HG02943 (cell line): ENCODE measurements around the gene NPFF.
A peak's percentile ranks its signal among the peaks of the same experiment; 100 is the strongest.

Experiments used
- ATAC-seq: cut with Tn5 transposase; IDR thresholded peaks from one replicate; pipeline ENCODE4 v1.9.1; 2021; ENCODE audit warnings: mild to moderate bottlenecking, low read depth, moderate library complexity; ENCODE audit not compliant: unreplicated experiment

NPFF gene

GRCh38 chr12:53514628-53515290 lies 7.5 kb upstream of the NPFF start:
- ATAC-seq, result no peak

- no peak for ATAC-seq
These were observed 6.6 kb upstream of the NPFF start for GRCh38 chr12:53513712-53514410.

DNA sequence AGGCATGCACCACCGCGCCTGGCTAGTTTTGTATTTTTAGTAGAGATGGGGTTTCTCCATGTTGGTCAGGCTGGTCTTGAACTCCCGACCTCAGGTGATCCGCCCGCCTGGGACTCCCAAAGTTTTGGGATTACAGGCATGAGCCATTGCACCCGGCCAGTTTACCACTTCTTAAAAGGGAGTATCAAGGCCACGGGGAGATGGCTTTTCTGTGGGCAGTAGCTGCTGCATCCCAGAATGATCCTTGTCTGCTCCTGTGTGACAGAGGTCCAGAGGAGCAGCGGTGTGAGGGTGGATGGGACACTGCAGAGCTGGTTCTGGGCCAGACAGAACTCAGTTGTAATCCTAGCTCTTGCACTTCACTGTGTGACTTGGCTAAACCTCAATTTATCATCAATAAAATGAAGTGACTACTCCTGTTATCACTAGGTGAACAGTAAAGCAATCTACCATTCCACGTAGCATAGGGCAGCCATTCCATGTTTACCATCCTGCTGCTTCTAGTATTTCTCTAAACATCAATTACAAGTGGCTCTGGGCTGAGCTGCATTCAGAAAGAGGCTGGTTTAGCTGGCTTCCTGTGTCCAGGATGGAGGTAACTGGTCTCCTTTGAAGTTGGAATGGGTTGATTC lies 3.0 kb upstream of the NPFF start:
- no peak for ATAC-seq

GRCh38 chr12:53508534-53509170 lies 1.4 kb upstream of the NPFF start:
- peak; percentile 68 for ATAC-seq

DNA sequence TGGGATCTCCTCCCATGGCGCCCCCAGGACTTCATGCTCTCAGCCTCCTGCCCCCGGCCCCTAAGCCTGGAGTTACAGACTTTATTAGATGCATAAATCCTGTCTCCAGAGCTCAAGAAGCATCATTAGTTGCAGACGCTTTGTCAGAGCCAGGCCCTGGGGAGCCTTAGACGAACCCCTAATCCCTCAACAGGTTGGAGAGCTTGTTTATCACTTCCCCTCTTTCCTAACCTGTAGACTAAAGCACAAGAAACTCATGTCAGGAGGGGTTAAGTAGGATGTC lies 260 bp upstream of the NPFF start:
- no peak for ATAC-seq

DNA sequence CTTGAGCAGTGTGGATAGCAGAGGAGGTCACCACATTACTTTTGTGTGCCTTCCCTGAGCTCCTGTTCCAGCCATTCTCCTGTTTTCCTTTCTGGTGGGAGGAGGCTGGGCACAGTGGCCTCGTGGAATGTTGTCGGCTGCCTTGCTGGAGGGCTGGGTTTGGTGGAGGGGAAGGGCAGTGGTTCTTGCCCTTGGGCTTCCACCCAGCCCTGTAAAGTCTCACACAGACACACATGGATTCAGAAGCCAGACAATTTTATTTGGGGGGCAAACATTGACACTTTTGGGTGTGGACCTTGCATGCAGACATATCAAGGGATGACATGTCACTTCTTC lies 866 bp downstream of the NPFF start:
- ATAC-seq, result no peak

- no peak for ATAC-seq
These were observed 1.5 kb downstream of the NPFF start for GRCh38 chr12:53505555-53506449.

DNA sequence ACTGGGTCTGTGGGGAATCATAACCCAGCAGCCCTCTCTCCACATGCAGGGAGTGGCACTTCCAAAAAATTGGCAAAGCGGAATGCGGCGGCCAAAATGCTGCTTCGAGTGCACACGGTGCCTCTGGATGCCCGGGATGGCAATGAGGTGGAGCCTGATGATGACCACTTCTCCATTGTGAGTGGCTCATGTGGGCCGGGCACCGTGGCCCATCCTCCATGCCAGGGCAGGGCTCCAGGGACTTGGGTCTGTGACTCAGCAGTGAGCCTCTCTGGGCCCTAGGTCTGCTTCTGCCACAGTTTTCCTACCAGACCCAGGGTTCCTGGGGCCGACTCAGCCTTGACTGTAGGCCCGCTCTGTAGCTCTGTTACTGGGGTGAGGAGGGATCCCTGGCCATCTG lies 2.2 kb downstream of the NPFF start:
- no peak for ATAC-seq

DNA sequence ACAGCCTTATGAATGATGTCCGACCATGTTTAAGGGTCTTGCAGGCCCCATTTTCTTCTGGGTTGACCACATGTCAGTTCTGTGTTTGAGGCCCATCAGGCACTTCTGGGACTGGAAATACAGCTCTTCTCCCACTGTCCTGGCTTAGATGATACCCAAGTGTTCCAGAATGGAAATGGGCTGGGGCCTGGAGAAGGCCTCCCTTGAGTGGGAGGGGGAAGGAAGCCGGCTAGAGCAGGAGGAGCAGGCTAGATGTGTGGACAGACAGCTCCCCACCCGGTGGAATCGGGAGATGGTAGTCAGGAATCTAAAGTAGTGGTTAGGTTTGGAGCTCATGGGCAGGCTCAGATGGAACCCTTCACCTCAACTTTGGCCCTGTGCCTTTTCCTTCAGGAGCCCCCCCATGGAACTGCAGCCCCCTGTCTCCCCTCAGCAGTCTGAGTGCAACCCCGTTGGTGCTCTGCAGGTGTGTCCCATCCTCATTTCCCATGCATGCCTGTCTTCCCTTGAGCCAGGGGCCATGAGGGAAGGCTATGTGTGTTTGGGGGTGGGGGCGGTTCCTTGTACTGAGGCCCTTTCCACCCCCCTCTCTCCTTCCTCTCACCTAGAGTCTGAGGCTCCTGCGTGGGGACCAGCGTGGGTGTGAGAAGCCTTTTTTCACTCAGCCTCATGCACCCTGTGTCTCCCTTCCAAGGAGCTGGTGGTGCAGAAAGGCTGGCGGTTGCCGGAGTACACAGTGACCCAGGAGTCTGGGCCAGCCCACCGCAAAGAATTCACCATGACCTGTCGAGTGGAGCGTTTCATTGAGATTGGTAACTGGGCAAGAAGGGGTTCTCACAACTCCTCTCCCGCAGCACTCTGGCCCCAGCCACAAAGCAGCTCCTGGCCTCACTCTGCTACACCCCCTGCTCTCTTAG lies 3.0 kb downstream of the NPFF start:
- ATAC-seq, result no peak

GRCh38 chr12:53502983-53503728 lies 4.1 kb downstream of the NPFF start:
- no peak for ATAC-seq

DNA sequence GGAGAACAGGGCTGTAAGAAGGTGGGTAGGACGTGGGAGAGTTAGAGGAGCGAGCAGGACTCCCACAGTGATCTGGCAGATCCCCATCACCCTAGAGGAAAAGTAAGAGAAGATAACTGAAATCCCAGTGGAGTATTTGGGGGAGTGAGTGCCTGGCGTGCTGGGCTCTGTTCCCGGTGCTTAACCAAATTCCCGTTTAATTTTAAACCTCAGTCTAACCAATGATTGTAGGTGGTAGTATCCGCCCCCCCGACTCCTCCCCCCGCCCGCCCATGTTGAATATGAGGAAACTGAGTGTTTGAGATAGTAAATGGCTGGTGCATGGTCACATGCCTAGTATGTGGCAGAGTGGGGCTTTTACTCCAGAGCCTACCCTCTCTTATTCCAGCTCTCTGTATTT lies 5.0 kb downstream of the NPFF start:
- ATAC-seq, result no peak

DNA sequence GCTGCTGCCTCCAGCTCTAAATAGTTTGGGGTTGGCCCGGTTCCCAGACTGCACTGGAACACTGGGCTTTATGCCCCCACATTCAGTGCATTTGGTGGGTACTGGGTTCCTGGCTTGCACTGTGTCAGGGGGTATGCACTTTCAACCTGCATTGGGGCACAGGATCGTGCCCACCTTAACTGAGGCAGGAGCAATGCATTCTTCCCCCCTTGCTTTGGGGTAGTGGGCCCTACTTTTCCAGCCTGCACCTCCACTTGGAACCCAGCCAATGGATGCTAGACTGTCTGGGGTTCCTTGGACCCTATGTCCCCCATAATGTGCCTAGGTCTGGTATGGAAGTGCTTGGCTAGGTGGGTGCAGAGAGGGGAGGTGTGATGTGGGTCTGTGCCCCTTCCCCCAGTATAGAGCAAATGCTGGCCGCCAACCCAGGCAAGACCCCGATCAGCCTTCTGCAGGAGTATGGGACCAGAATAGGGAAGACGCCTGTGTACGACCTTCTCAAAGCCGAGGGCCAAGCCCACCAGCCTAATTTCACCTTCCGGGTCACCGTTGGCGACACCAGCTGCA lies 5.6 kb downstream of the NPFF start:
- no peak for ATAC-seq

DNA sequence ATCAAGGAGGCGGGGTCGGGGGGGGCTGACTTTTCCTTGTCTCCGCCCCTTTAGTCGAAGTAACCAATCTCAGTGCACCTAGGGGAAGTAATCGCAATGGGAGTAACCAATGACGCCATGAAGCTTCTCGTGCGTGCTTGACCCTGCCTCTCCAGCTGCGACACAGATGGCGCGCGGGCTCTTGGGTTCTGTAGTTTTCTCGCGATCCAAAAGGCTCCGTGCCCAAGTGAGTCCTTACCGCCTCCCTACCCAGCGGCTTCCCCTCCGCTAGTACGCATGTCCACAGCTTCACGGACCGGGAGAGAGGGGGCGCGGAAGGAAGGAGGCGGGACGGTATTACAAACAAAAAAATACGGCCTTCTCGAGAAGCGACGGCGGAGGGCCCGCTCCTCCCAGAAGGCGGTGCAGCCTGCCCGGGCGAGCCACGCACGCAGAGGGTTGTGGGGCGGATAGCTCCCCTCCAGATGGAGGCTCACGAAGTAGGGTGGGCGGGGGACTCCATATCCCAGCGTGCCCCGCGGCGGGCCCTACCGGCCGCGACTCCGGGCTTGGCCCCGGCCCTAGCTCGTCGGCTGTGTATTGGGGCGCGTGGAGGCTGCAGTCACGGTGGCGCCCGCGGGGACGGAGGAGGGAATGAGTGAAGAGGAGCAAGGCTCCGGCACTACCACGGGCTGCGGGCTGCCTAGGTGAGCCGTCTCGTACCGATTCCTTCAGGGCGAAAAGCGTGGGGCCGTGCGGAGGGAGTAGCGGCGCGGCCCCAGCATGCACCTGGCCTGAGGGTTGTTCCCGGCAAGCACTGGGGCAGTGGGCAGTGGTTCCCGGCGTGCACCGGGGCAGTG lies 6.3 kb downstream of the NPFF start, which contains the start of gene TARBP2:
TSS of gene TARBP2 (plus strand) at position 508 of the 839 bp plus-strand sequence. CDS start at position 634, 126 bp downstream.
- peak; percentile 82 for ATAC-seq

GRCh38 chr12:53500142-53500775 lies 7.0 kb downstream of the NPFF start:
- no peak for ATAC-seq

DNA sequence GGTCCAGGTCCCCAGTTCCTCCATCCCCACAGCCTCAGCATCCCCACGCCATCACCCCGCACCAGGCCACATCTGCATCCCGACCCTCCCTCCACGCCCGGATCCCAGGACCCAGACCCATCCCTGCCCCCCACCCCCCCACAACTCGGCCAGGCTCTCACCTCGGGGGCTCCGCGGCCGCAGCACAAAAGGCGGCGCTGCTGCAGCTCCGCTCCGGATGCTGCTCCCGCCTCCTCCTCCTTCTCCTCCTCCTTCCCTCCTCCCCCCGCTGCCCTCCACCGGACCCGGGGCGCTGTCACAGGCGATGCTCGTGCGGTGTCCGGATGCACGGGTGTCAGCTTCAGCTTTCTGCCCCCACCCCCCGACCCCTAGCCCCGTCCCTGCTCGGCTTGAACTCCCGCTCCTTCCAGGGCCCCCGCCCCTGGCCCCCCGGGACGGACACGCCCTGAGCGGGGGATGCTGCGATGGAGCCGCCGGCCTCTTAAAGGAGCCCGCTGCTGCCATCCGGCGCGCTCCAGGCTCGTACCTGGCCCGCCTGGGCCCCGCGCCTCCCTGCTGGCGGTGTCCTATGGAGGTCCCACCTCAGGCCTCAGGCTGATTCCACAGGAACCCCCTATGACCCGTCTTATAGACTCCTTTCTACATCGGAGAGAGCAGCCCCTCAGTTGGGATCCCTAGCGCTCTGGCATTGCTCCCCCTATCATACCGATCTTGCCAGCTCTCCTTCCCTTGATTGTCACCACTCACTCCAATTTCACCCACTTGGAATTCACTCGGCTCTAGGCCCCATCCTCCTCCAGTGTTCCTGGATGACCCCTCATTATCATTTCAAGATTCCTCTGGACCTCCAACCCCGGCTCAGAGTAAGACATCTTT lies 7.8 kb downstream of the NPFF start, which contains the start of gene MAP3K12:
TSS of gene MAP3K12 (minus strand) at position 193 of the 876 bp plus-strand sequence. CDS start 12,067 bp downstream, outside the sequence.
- ATAC-seq, result no peak

- ATAC-seq, result no peak
These were observed 9.1 kb downstream of the NPFF start for GRCh38 chr12:53498235-53498630.
